ENCODE measurements around the gene ELOVL5.

DNA sequence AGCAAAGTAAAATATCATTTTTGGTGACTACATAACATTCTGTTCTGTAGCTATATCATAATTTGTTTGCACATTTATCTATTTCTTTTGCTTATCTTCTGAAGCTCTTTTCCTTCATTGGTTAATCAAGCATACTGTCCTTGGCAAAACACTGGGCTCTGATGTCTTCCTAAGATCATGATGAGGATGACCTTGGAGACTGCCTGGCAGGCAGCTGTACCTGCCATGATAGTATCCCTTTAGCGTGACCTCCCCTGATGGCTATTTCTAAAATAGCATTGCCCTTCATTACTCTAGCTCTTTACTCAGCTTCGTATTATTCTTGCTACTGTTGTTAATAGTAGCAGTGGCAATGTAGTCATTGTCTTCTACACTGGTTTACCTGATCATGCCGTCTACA lies 46.0 kb upstream of the ELOVL5 start:
- TF ChIP-seq, protein P1, sequence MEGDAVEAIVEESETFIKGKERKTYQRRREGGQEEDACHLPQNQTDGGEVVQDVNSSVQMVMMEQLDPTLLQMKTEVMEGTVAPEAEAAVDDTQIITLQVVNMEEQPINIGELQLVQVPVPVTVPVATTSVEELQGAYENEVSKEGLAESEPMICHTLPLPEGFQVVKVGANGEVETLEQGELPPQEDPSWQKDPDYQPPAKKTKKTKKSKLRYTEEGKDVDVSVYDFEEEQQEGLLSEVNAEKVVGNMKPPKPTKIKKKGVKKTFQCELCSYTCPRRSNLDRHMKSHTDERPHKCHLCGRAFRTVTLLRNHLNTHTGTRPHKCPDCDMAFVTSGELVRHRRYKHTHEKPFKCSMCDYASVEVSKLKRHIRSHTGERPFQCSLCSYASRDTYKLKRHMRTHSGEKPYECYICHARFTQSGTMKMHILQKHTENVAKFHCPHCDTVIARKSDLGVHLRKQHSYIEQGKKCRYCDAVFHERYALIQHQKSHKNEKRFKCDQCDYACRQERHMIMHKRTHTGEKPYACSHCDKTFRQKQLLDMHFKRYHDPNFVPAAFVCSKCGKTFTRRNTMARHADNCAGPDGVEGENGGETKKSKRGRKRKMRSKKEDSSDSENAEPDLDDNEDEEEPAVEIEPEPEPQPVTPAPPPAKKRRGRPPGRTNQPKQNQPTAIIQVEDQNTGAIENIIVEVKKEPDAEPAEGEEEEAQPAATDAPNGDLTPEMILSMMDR (conservative IDR thresholded peaks at IDR 0.05; ENCODE audit: low read depth in 2 of 2), result no peak
- TF ChIP-seq EZH2 (IDR thresholded peaks at IDR 0.05; ENCODE audit: low read depth, unreplicated experiment), result no peak
- no peak for TF ChIP-seq POLR2AphosphoS5 (IDR thresholded peaks at IDR 0.05; ENCODE audit: low read depth)

Data from GM23338 (cell line).